ENCODE measurements around the gene BUB1B.
"Not testable (repeated sequence)": the region's sequence is repeated elsewhere in the genome, so short reads cannot be mapped to it uniquely, and the experiment has no call there.

The BUB1B gene

GRCh38 chr15:40136470-40137302, 24.2 kb upstream of the BUB1B start:
- no peak for DNase-seq

- no peak for DNase-seq
These were observed 23.3 kb upstream of the BUB1B start for GRCh38 chr15:40137303-40138200.

- DNase-seq, result not testable (repeated sequence)
These were observed 22.7 kb upstream of the BUB1B start for GRCh38 chr15:40138201-40138570.

GRCh38 chr15:40142428-40142827, 18.4 kb upstream of the BUB1B start:
- no peak for DNase-seq

- no peak for DNase-seq
These were observed 14.8 kb upstream of the BUB1B start for GRCh38 chr15:40146037-40146436.

GRCh38 chr15:40149339-40149738, 11.5 kb upstream of the BUB1B start:
- no peak for DNase-seq

- no peak for DNase-seq
These were observed 10.5 kb upstream of the BUB1B start for GRCh38 chr15:40150163-40150925.

GRCh38 chr15:40151499-40151898, 9.4 kb upstream of the BUB1B start:
- DNase-seq, result no peak

- no peak for DNase-seq
These were observed 8.9 kb upstream of the BUB1B start for GRCh38 chr15:40151991-40152390.

GRCh38 chr15:40154821-40155220, 6.0 kb upstream of the BUB1B start:
- DNase-seq, result not testable (repeated sequence)

GRCh38 chr15:40155270-40155910, 5.5 kb upstream of the BUB1B start:
- DNase-seq, result no peak

- no peak for DNase-seq
These were observed 3.0 kb upstream of the BUB1B start for GRCh38 chr15:40157778-40158447.

GRCh38 chr15:40160021-40160420, 848 bp upstream of the BUB1B start:
- no peak for DNase-seq

- DNase-seq, result no peak
These were observed 973 bp downstream of the BUB1B start for GRCh38 chr15:40161693-40162391.

GRCh38 chr15:40162552-40162951, 1.7 kb downstream of the BUB1B start:
- no peak for DNase-seq

- DNase-seq, result no peak
These were observed 3.0 kb downstream of the BUB1B start for GRCh38 chr15:40163657-40164416.

- DNase-seq, result not testable (repeated sequence)
These were observed 6.5 kb downstream of the BUB1B start for GRCh38 chr15:40167374-40167773.

- DNase-seq, result no peak
These were observed 14.3 kb downstream of the BUB1B start for GRCh38 chr15:40175160-40175559.

- no peak for DNase-seq
These were observed 21.6 kb downstream of the BUB1B start for GRCh38 chr15:40182358-40183029.

Data from stimulated activated CD4-positive, alpha-beta T cell treated with anti-CD3 and anti-CD28 coated beads, Interleukin-4, amount 100 ng/mL, for 4 hours (primary cell).